CD4-positive, alpha-beta T cell treated with Interleukin-15 for 4 hours (primary cell): Measurements from ENCODE around the gene DLG2.

Source experiments
- DNase-seq: peaks from one replicate; pipeline ENCODE4 v3.0.0-alpha.2; 2020; ENCODE audit warnings: low spot score

DLG2 gene

DNA sequence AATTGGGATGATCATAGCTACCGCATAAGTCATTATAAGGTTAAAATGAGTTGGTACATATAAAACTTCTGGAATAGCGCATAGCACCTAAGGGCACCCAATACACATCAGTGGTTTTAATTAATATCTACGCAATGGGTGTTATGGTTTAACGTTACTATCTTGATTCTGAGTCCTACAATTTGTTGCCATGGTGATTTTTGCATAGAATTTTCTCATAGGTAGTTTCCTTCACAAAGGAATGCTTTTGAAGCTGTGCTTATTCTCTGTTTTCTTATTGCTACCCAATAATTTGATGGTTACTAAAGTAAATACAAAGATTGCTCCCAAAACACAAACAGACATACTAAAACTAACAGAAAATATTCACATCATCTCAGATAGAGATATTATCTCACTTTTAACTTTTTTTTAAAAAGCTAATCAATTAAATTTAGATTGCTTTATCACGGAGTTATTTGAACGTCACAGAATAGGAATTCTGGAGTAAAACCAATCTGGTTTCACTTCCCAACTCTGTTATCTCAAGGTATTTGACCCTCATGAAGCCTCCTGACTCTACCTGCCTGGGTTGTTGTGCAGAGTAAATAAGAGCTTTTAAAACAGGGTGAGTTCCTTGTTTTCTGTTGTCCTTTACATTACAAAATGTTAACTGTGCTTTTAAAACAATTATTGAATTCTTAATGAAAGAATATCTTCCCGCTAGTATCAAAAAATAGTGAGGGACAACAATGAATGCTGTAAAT, 1705.5 kb downstream of the DLG2 start:
- DNase-seq = no peak

DNA sequence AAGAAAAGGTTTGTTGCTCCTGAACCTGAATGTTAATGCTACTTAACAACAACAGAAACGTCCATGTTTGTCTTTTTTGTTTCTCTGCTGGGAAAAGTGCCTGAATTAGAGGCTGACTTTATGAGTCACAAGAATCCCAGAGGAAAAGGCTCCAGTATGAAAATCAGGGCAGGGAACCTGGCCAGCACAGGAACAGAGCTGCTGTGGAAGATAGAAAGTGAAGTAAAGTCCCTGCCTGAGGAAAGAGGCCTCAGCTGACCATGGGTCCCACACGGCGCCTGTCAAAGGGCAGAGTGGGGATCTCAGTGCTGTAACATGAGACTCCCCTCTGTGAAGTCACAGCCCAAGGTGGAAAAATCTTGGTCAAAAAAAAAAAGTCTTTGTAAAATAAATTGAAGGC, 1708.7 kb downstream of the DLG2 start:
- no peak for DNase-seq

DNA sequence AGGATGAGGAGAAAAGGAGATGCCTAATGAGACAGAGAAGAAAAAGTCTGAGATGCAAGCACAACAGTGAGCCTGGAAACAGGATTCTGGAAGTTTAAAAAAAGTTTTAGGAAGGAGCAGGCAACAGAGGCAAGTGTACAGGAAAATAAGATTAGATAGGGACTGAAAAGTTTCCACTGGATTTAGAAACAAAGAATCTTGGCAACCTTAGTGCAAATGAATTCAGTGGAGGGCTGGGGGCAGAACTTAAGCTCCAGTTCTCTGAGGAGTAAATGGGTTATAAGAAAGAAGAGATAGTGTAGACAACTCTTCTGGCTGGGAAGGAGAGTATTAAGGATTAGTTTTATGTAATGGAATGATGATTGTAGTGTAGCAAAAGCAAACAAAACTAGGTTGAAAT, 1712.1 kb downstream of the DLG2 start:
- DNase-seq = no peak

DNA sequence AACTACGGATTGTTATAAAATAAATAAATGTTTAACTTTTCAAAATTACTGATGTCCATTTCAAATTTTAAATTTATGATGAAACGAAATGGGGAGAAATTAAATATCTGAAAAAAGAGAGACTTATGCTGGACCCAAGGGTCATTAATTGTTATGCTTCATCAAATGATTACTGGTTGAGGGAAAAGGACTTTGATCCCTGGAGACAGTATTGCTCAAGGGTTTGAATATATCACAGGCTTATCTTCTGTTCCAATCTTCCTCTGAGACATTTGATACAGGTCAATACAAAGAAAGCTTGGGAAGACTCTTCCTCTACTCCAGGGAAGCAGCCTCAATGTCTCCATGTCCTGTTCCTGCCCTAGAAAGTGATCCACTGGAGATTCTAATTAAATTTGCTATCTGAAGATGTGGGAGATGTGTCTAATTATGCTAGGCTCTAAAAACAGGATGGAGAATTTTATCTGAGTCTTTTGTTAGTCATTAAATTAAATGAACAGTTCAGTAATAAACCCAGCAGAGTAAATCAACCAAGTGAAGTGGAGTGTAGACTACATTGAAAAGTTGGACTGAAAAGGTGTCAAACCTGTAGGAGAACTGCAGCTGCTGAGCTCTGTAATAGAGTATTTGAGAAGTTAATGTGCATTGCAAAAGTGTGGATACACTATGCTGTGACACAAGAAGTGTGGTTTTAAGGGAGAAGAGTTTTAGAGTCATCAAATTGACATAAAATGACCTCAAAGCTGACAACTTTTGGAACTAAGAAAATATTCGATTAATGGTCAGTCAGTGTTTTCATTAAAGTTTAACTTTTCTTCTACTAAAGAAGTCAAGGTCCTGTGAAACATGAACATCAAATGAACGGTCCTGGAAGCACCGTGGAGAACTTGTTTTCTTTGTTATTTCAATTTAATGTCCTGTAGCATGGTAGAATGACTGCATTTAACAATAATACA, 1717.3 kb downstream of the DLG2 start:
- DNase-seq = no peak

DNA sequence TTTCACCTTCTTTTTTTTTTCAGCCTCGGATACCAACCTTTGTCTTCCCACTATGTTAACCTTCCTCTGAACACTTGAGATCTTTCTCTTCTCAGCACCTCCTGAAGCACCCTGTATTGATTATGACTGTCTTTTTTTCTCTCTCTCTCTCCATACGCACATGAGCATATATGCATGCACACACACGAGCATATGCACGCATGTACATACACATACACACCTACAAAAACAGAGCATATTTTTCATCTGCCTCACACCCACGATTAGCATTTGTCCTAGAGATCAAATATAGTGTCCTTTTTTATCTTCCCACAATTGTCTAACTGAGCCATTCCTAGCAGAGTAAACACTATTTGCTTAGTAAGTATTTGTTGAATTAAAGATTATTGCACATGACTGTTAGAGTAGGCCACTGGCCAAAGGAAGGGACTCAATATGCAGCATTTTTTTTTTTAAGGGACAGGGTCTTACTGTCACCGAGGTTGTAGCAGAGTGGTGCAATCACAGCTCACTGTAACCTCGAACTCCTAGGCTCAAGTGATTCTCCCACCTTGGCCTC, 1718.8 kb downstream of the DLG2 start:
- no peak for DNase-seq

DNA sequence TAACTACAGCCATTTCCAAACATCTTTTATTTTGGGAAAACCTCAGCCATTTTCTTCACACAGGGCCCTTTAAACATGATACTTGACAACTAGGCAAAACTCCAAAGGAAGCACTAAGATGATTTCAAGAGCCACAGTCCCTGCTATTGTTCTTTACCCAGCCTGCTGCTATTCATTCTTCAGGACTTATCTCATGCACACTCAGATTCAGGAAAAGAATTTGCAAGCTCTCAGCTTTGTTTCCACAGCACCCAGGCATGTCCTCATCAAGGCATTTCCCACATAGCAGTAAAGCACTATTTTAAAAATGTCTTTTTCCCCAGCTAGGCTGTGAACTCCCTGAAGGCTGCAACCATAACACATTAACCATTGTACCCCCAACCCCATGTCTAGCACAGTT, 1731.6 kb downstream of the DLG2 start:
- no peak for DNase-seq

DNA sequence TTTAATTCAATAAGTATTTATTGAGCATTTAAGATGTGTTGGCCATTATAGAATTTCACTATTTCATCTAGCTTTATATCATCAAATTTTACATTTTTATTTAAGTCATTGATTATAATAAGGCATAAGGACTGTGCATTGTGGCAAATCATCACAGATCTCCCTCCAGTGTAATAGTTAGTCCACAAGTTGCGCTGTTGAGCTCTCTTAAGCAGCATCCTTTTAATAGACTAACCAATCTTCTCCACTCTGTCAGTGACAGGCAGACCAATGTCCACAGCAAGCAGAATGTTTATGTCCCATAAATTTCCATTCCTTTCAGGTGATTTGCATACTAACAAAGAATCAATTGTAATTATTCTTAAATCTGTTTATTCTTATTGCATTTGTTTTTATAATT, 1745.7 kb downstream of the DLG2 start:
- no peak for DNase-seq

DNA sequence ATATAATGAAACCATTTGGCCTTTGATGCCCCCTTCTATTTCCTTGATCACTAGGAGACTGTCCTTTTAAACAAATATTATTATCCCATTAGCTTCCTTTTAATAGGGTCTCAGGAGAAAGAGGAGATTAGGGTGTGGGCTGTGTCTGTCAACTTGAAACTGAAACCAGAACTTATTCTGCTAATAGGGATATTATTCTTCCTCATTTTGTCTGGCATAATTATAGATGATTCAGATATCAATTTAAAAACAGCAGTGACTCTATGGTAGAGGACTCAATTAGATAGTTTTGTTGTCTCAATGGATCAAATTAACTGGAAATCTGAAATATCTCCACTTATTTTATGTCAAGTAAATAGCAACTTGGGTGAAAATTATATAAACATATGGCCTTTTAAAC, 1756.1 kb downstream of the DLG2 start:
- no peak for DNase-seq

DNA sequence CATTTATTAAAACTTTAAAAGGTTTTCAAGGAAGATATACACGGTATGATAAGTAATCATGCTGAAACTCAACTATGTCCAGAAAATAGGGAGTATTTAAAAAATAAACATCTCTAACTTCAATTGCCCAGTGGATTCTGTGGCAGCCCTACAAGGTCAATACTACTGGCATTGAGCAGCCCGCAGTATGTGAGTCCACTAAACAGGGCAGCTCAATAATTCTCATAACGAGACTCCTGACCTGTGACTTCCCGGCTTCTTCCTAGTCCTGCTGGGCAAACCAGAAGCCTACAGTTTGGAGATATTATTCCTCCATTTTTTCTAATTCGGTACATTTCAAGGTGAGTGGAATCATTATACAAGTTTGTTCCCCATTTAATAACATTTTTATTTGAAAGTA, 1760.5 kb downstream of the DLG2 start:
- DNase-seq = no peak

DNA sequence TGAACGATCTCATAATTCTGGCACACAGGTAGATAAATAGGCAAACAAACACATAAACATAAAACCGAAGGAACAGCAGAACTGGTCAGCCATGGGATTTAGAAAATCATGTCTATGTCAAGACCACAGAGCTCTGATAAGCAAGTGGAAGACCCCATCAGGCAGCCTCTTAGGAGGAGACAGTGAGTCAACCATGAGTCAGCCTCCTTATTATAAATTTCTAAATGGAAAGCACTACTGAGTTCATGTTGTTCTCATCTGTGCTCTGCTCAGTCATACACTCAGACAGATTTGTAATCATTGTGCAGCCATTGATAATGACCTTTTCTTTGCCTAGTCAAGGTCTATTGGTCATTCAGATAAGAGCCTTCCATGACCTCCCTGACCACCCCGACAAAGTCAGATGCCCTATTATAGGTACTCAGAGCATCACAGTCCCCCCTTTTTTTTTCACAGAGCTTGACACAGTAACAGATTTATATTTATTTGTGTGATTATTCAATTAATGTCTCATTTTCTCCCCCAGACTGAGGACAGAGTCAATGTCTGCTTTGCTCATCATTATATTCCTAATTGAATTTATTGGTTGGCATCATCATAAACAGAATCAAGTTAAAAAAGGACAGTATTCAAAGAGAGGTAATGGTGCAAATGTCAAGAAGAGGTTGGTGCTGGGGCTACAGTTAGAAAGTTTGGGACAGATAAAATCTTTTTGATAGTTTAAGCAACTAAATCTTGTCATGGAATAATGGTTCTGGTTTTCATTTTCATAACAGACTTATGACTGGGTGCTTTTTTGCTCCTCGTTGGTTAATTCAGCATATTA, 1761.3 kb downstream of the DLG2 start:
- DNase-seq = no peak

DNA sequence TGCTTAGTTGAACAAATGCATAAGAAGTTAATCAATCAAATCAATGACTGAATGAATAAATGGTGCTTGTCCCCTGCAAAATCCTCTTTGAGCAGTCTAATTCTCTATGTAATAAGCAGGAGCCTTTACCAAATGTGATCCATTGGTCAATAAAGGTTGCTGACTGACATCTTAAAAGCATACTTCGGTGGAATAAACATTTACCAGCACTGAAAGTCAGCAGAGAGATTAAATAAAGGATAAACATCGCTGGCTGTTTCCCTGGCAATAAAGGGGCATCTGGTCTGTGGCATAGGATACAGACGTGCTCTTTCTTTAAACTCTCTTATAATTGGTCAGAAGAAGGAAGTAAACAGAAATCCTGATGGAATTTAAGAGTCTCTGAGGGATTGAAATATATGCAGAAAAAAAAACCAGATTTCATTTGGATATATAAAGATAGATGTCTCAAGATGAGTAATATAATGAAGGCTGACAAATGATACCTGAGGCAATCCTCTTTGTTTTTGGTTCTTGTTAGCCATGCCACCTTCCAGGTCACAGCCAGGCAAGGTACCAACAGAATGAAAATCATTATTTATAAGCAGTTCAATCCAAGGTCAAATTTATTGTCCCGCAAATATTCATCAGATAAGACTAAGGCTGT, 1762.6 kb downstream of the DLG2 start:
- no peak for DNase-seq

DNA sequence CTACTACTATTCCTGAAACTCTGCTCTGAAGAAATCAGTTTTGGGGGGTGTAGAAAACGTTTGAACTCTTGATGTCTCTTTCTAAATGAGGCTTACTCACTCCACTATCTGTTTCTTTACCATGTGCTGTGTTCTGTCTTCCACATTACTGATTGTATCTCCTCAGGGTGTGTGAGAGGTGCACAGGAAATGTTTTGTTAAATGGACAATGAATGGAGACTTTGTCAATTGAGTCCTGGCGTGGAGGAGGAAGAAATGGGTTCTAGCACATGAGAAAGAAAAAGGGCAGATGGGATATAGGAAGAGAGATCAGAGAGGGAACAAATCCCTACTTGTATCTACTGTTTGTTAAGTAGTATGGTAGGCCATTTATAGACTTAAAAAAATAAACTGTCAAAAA, 1763.9 kb downstream of the DLG2 start:
- no peak for DNase-seq

DNA sequence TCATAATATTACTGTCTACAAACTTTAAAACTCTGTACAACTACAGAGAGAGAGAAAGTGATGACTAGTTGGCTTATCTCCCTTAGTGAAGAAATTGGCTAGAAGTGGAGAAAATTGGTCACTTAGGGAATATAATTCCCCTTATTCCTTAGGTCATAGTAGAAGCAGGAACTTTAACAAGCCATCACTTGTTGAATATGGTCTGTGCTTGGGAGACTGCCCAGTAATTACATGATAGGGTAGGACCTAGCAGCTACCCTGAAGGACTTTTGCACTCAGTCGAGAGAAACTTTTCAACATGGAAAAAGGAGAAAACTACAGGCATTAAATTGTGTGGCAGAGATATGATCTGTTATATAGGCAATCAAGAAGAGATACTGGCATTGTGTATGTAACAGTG, 1764.5 kb downstream of the DLG2 start:
- DNase-seq = no peak

DNA sequence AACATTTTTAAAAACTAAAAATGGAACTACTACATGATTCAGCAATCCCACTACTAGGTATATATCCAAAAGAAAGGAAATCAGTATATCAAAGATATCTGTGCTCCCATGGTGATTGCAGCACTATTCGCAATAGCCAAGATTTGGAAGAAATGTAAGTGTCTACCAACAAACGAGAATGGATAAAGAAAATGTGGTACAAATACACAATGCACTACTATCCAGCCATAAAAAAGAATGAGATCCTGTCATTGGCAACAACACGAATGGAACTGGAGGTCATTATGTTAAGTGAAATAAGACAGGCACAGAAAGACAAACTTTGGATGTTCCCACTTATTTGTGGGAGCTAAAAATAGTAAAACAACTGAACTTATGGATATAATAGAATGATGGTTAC, 1765.1 kb downstream of the DLG2 start:
- DNase-seq = no peak

DNA sequence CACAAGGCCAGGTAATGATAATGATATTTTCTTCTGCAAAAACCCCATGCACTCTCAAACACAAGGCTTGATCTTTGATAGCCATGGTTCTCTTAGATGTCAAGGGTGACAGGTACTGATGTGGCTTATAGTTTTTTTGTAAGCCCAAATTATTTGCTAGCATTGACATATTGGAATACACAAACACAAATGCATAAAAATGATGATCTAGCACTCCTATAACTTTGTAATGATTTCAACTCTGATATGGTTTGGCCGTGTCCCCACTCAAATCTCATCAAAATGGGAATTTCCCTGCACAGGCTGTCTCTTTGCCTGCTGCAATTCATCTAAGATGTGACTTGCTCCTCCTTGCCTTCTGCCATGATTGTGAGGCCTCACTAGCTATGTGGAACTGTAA, 1768.5 kb downstream of the DLG2 start:
- no peak for DNase-seq

DNA sequence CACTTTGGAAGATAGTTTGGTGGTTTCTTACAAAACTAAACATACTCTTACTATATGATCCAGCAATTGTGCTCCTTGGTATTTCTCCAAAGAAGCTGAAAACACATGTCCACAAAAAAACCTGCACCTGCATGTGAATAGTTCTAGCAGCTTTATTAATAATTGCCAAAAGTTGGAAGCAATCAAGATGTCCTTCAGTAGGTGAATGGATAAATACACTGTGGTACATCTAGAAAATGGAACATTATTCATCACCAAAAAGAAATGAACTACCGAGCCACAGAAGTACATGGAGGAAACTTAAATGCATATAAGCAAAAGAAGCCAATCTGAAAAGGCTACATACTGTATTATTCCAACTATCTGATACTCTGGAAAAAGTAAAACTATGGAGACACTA, 1771.9 kb downstream of the DLG2 start:
- no peak for DNase-seq

DNA sequence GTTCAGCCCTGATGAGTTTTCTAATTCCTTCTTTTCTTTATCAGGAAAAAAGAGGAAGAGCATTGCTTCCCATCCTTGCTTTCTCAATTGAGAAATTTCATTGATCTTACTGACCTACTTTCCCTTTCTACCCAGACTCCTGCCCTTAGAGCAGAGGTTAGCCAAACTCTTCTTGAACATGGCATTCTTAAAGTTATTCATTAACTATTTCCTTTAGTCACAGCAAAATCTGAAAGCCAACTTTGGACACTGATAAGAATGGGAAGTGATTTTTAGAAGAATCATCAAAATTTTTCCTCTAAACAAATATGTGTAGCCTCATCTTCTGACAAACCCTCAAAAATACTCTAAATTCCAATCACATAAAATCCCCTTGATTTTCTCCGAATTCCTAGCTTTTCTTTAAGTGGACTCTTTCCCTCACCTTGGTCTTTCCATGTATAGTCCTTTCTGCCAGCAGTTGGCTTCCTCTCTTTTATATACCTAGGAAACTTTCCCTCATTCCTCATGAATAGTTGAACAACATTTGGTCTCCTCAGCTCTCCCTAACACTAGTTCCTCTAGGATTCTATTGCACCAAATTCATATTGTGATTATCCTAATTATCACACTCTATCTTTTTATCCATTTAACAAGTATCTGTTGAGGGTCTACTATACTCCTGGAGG, 1774.2 kb downstream of the DLG2 start:
- no peak for DNase-seq

DNA sequence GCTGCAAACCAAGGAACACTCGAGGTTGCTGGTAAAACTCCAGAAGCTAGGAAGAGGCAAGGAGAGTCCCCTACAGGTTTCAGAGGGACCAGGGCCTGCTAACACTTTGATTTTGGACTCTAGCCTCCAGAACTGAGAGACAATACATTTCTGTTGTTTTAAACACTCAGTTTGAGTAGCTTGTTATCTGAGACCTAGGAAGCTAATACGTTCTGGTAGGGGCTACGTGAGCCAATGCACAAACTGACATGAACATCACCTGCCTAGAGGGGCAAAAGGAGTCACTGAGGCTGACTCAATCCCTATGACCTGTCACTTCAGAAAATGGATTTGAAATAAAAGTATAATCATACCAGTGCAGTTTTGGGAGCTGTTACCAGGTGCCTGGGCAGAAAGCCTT, 1775.1 kb downstream of the DLG2 start:
- no peak for DNase-seq

DNA sequence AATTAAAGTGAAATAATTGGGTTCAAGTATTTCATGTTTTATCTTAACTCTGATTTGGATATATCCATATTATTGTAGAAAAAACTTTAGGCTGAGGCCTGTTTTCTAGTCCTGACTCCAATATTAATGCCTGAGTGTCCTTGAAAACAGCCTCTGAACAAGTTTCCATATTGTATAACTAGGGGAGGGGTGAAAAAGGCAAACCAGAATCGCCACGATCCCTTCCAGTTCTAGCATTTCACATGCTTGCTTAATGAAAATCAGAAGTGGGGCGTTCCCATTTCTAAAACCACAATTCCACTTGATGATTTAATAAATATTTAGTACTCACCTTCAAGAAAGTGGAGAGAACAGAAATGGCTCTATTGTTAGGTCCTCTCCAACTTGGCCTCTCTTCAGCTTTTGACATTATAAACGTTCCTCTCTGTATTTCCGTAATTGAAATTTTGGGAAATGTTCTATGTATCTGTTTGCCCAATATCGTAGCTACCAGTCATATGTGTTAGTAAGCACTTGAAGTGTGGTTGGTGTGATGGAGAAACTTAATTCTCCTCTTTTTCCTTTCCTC, 1779.6 kb downstream of the DLG2 start:
- no peak for DNase-seq

DNA sequence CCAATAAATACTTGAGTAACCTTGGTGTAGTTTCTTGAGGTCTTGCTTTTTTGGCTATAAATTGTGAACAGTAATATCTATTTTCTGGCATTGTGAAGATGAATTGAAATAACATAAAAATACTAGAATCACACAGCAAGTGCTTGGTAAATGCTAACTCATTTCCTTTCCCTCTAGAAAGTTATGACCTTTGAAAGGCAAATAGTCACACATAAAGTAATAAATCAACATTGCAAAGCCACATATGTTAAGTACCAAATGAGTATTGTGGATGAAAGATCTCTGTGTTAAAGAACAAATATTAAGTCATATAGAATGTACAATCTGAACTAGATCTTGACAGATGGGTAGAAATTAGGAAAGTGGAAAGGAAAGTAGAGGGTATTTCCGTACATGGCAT, 1781.3 kb downstream of the DLG2 start:
- DNase-seq = no peak

DNA sequence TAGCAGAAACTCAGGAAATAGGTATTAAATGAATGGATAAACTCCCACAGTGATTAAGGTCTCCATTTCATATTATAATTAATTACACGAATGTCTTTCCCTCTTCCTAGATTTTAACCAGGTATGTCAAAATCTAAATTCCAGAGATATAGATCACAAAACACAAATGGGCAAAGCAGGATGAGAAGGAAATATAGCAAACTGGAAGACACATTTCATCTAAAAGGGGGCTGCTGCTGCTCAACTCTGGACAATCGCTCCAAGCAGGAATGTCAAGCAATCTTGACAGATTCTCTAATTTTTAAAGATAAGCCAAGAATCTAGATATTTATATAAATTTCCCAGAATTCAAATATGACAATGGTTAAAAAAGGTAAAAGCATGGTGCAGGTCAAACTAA, 1786.8 kb downstream of the DLG2 start:
- DNase-seq = no peak
